ENCODE measurements around the gene EPHA3. TPM values are rescaled to one million over a fixed set of nuclear protein-coding genes. Genes with fewer than 3 reads are reported as not detected.

Gene EPHA3
- total and polyA plus RNA-seq, 2 experiments from 2014 or later, result 3.0 to 15.1 TPM

GRCh38 chr3:89447243-89447642, 339.8 kb downstream of the EPHA3 start:
- no peaks in the 10 kb centered on the region for H4K20me1 ChIP-seq (ENCODE audit: insufficient read depth, poor library complexity, severe bottlenecking)
- H3K9me3 ChIP-seq (ENCODE audit: low read depth), result no peaks in the 10 kb centered on the region
- H2AFZ ChIP-seq, result no peak overlapping the region
- H3K4me2 ChIP-seq, result no peak overlapping the region
- no peaks in the 10 kb centered on the region for H3K36me3 ChIP-seq (replicated peaks; ENCODE audit: insufficient read depth, low read depth)
- no peak overlapping the region for H3K4me3 ChIP-seq
- H3K4me1 ChIP-seq (ENCODE audit: insufficient read depth), result no peaks in the 10 kb centered on the region
- TF ChIP-seq EZH2 (IDR thresholded peaks at IDR 0.05; ENCODE audit: borderline replicate concordance), result no peak
- TF ChIP-seq EZH2phosphoT487 (IDR thresholded peaks at IDR 0.05; ENCODE audit: low read depth, severe bottlenecking, unreplicated experiment), result no peak
- no peak for TF ChIP-seq CTCF (IDR thresholded peaks at IDR 0.05; ENCODE audit: poor library complexity)
- no peaks in the 10 kb centered on the region for H3K9me2 ChIP-seq (replicated peaks; ENCODE audit: insufficient read depth)
- 90% methylated on average over 1 of the region's 1 CpG for WGBS (ENCODE audit: low lambda C conversion rate, missing lambda C conversion rate)
- no peak for DNase-seq (ENCODE audit: low spot score)
- H3K79me2 ChIP-seq, result no peaks in the 10 kb centered on the region
- no peaks in the 10 kb centered on the region for H3K27me3 ChIP-seq
- no peak overlapping the region for H3K27ac ChIP-seq

GRCh38 chr3:89449086-89449485, 341.7 kb downstream of the EPHA3 start:
- no peaks in the 10 kb centered on the region for H3K9me2 ChIP-seq (replicated peaks; ENCODE audit: insufficient read depth)
- no peaks in the 10 kb centered on the region for H3K36me3 ChIP-seq (replicated peaks; ENCODE audit: insufficient read depth, low read depth)
- no peak overlapping the region for H2AFZ ChIP-seq
- no peak overlapping the region for H3K4me2 ChIP-seq
- no peaks in the 10 kb centered on the region for H4K20me1 ChIP-seq (ENCODE audit: insufficient read depth, poor library complexity, severe bottlenecking)
- no peaks in the 10 kb centered on the region for H3K9me3 ChIP-seq (ENCODE audit: low read depth)
- H3K79me2 ChIP-seq, result no peaks in the 10 kb centered on the region
- no peak overlapping the region for H3K27ac ChIP-seq
- DNase-seq (ENCODE audit: low spot score), result no peak
- H3K4me3 ChIP-seq, result no peak overlapping the region
- 96% methylated on average over 4 of the region's 4 CpGs for WGBS (ENCODE audit: low lambda C conversion rate, missing lambda C conversion rate)
- no peaks in the 10 kb centered on the region for H3K4me1 ChIP-seq (ENCODE audit: insufficient read depth)
- H3K27me3 ChIP-seq, result no peaks in the 10 kb centered on the region
- TF ChIP-seq EZH2 (IDR thresholded peaks at IDR 0.05; ENCODE audit: borderline replicate concordance) (no peak), CTCF (IDR thresholded peaks at IDR 0.05; ENCODE audit: poor library complexity) (no peak), EZH2phosphoT487 (IDR thresholded peaks at IDR 0.05; ENCODE audit: low read depth, severe bottlenecking, unreplicated experiment) (no peak)

GRCh38 chr3:89452066-89452465, 344.6 kb downstream of the EPHA3 start:
- no peak overlapping the region for H3K4me3 ChIP-seq
- H3K4me2 ChIP-seq, result no peak overlapping the region
- no peaks in the 10 kb centered on the region for H4K20me1 ChIP-seq (ENCODE audit: insufficient read depth, poor library complexity, severe bottlenecking)
- H3K4me1 ChIP-seq (ENCODE audit: insufficient read depth), result no peaks in the 10 kb centered on the region
- DNase-seq (ENCODE audit: low spot score), result no peak
- no peak overlapping the region for H3K27ac ChIP-seq
- no peaks in the 10 kb centered on the region for H3K79me2 ChIP-seq
- no peak overlapping the region for H2AFZ ChIP-seq
- no peaks in the 10 kb centered on the region for H3K27me3 ChIP-seq
- H3K9me3 ChIP-seq (ENCODE audit: low read depth), result no peaks in the 10 kb centered on the region
- 70% methylated on average over 2 of the region's 2 CpGs for WGBS (ENCODE audit: low lambda C conversion rate, missing lambda C conversion rate)
- no peaks in the 10 kb centered on the region for H3K36me3 ChIP-seq (replicated peaks; ENCODE audit: insufficient read depth, low read depth)
- no peaks in the 10 kb centered on the region for H3K9me2 ChIP-seq (replicated peaks; ENCODE audit: insufficient read depth)
- TF ChIP-seq CTCF (IDR thresholded peaks at IDR 0.05; ENCODE audit: poor library complexity) (no peak), EZH2 (IDR thresholded peaks at IDR 0.05; ENCODE audit: borderline replicate concordance) (no peak), EZH2phosphoT487 (IDR thresholded peaks at IDR 0.05; ENCODE audit: low read depth, severe bottlenecking, unreplicated experiment) (no peak)

- Histone ChIP-seq H2AFZ (no peak overlapping the region), H4K20me1 (ENCODE audit: insufficient read depth, poor library complexity, severe bottlenecking) (no peaks in the 10 kb centered on the region), H3K27me3 (no peaks in the 10 kb centered on the region), H3K4me1 (ENCODE audit: insufficient read depth) (no peaks in the 10 kb centered on the region), H3K4me3 (no peak overlapping the region), H3K79me2 (no peaks in the 10 kb centered on the region), H3K9me2 (replicated peaks; ENCODE audit: insufficient read depth) (no peaks in the 10 kb centered on the region), H3K27ac (no peak overlapping the region), H3K9me3 (ENCODE audit: low read depth) (no peaks in the 10 kb centered on the region), H3K4me2 (no peak overlapping the region), H3K36me3 (replicated peaks; ENCODE audit: insufficient read depth, low read depth) (no peaks in the 10 kb centered on the region)
- WGBS (ENCODE audit: low lambda C conversion rate, missing lambda C conversion rate), result 79% methylated on average over 2 of the region's 2 CpGs
- no peak for DNase-seq (ENCODE audit: low spot score)
- TF ChIP-seq CTCF (IDR thresholded peaks at IDR 0.05; ENCODE audit: poor library complexity) (no peak), EZH2phosphoT487 (IDR thresholded peaks at IDR 0.05; ENCODE audit: low read depth, severe bottlenecking, unreplicated experiment) (no peak), EZH2 (IDR thresholded peaks at IDR 0.05; ENCODE audit: borderline replicate concordance) (no peak)
Measured at GRCh38 chr3:89455240-89455639, 347.8 kb downstream of the EPHA3 start.
